ENCODE results near the gene CATSPER3.
"Not testable (repeated sequence)": the region's sequence is repeated elsewhere in the genome, so short reads cannot be mapped to it uniquely, and the experiment has no call there.

Gene CATSPER3

DNA sequence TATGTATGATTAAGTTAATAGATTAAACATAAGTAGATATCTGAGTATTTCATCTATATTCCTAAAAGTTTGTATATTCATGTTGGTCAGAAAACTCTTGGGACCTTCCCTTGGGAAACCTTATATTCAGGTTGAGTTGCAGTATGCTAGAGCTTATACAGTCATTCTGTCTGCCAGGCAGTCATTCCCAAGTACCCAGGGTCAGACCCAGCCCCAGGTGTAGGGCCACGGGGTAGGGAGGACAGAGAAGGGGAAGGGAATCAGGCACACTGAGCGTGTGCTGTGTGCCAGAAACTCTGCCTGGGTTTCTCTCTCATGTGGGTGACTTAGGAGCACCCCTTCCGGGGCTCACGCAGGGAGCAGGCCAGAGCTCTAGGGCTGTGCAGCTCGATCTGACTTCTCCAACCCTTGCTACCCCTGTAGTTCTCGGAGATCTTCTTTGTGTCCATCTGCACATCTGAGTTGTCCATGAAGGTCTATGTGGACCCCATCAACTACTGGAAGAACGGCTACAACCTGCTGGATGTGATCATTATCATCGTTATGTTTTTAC lies 28.2 kb downstream of the CATSPER3 start:
- DNase-seq: no peak
- H3K9me3 ChIP-seq (replicated peaks; ENCODE audit: insufficient read depth, low read length): no peaks in the 10 kb centered on the region
- TF ChIP-seq, protein P1, sequence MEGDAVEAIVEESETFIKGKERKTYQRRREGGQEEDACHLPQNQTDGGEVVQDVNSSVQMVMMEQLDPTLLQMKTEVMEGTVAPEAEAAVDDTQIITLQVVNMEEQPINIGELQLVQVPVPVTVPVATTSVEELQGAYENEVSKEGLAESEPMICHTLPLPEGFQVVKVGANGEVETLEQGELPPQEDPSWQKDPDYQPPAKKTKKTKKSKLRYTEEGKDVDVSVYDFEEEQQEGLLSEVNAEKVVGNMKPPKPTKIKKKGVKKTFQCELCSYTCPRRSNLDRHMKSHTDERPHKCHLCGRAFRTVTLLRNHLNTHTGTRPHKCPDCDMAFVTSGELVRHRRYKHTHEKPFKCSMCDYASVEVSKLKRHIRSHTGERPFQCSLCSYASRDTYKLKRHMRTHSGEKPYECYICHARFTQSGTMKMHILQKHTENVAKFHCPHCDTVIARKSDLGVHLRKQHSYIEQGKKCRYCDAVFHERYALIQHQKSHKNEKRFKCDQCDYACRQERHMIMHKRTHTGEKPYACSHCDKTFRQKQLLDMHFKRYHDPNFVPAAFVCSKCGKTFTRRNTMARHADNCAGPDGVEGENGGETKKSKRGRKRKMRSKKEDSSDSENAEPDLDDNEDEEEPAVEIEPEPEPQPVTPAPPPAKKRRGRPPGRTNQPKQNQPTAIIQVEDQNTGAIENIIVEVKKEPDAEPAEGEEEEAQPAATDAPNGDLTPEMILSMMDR (IDR thresholded peaks at IDR 0.05; ENCODE audit: low read length): no peak
- no peak for TF ChIP-seq EZH2phosphoT487 (IDR thresholded peaks at IDR 0.05; ENCODE audit: low read length)
- no peak for TF ChIP-seq EZH2 (optimal IDR thresholded peaks at IDR 0.05; ENCODE audit: low read depth, low read length)
- no peaks in the 10 kb centered on the region for H3K79me2 ChIP-seq (ENCODE audit: low read length)
- H3K27ac ChIP-seq (ENCODE audit: low read length): no peak overlapping the region
- no peaks in the 10 kb centered on the region for H3F3A ChIP-seq (ENCODE audit: insufficient read depth, low read length)
- H3K4me1 ChIP-seq (ENCODE audit: low read length): no peaks in the 10 kb centered on the region
- no peak overlapping the region for H3K9ac ChIP-seq (ENCODE audit: low read length)
- no peaks in the 10 kb centered on the region for H3K9me2 ChIP-seq (replicated peaks; ENCODE audit: insufficient read depth, low read length)
- H3K36me3 ChIP-seq (replicated peaks; ENCODE audit: insufficient read depth, low read length): no peaks in the 10 kb centered on the region
- no peak overlapping the region for H3K4me2 ChIP-seq (ENCODE audit: low read depth, low read length)
- H3K4me3 ChIP-seq (ENCODE audit: low read length): no peak overlapping the region
- no peaks in the 10 kb centered on the region for H3K27me3 ChIP-seq (replicated peaks; ENCODE audit: insufficient read depth, low read length)
- H2AFZ ChIP-seq (ENCODE audit: low read length): no peak overlapping the region
- H4K20me1 ChIP-seq (ENCODE audit: insufficient read depth, low read length): no peaks in the 10 kb centered on the region

- H2AFZ ChIP-seq (ENCODE audit: low read length): no peak overlapping the region
- no peaks in the 10 kb centered on the region for H3K27me3 ChIP-seq (replicated peaks; ENCODE audit: insufficient read depth, low read length)
- H3K9me2 ChIP-seq (replicated peaks; ENCODE audit: insufficient read depth, low read length): no peaks in the 10 kb centered on the region
- H3K79me2 ChIP-seq (ENCODE audit: low read length): no peaks in the 10 kb centered on the region
- H4K20me1 ChIP-seq (ENCODE audit: insufficient read depth, low read length): no peaks in the 10 kb centered on the region
- no peaks in the 10 kb centered on the region for H3K4me1 ChIP-seq (ENCODE audit: low read length)
- TF ChIP-seq, protein P1 (IDR thresholded peaks at IDR 0.05; ENCODE audit: low read length): no peak
- no peak for TF ChIP-seq EZH2phosphoT487 (IDR thresholded peaks at IDR 0.05; ENCODE audit: low read length)
- no peak for TF ChIP-seq EZH2 (optimal IDR thresholded peaks at IDR 0.05; ENCODE audit: low read depth, low read length)
- no peaks in the 10 kb centered on the region for H3F3A ChIP-seq (ENCODE audit: insufficient read depth, low read length)
- no peak overlapping the region for H3K4me2 ChIP-seq (ENCODE audit: low read depth, low read length)
- H3K9ac ChIP-seq (ENCODE audit: low read length): no peak overlapping the region
- H3K36me3 ChIP-seq (replicated peaks; ENCODE audit: insufficient read depth, low read length): no peaks in the 10 kb centered on the region
- no peak overlapping the region for H3K4me3 ChIP-seq (ENCODE audit: low read length)
- no peak overlapping the region for H3K27ac ChIP-seq (ENCODE audit: low read length)
- no peak for DNase-seq
- H3K9me3 ChIP-seq (replicated peaks; ENCODE audit: insufficient read depth, low read length): no peaks in the 10 kb centered on the region
Observed at GRCh38 chr5:134997015-134997414, 29.3 kb downstream of the CATSPER3 start.

DNA sequence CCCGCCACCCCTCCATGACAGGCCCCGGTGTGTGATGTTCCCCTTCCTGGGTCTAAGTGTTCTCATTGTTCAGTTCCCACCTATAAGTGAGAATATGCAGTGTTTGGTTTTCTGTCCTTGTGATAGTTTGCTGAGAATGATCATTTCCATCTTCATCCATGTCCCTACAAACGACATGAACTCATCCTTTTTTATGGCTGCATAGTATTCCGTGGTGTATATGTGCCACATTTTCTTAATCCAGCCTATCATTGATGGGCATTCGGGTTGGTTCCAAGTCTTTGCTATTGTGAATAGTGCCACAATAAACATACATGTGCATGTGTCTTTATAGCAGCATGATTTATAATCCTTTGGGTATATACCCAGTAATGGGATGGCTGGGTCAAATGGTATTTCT lies 30.4 kb downstream of the CATSPER3 start:
- H3K9me2 ChIP-seq (replicated peaks; ENCODE audit: insufficient read depth, low read length); DNase-seq; H3K27me3 ChIP-seq (replicated peaks; ENCODE audit: insufficient read depth, low read length); H3K4me1 ChIP-seq (ENCODE audit: low read length); H3K9me3 ChIP-seq (replicated peaks; ENCODE audit: insufficient read depth, low read length); H3K36me3 ChIP-seq (replicated peaks; ENCODE audit: insufficient read depth, low read length); H3K9ac ChIP-seq (ENCODE audit: low read length); H3K79me2 ChIP-seq (ENCODE audit: low read length); H3K4me3 ChIP-seq (ENCODE audit: low read length); H2AFZ ChIP-seq (ENCODE audit: low read length); H4K20me1 ChIP-seq (ENCODE audit: insufficient read depth, low read length); H3K27ac ChIP-seq (ENCODE audit: low read length); H3F3A ChIP-seq (ENCODE audit: insufficient read depth, low read length); H3K4me2 ChIP-seq (ENCODE audit: low read depth, low read length): not testable (repeated sequence)

GRCh38 chr5:135004376-135004775 lies 36.7 kb downstream of the CATSPER3 start:
- H3K4me1 ChIP-seq (ENCODE audit: low read length): no peaks in the 10 kb centered on the region
- no peaks in the 10 kb centered on the region for H3K36me3 ChIP-seq (replicated peaks; ENCODE audit: insufficient read depth, low read length)
- H3K79me2 ChIP-seq (ENCODE audit: low read length): no peaks in the 10 kb centered on the region
- DNase-seq: no peak
- no peaks in the 10 kb centered on the region for H3K9me2 ChIP-seq (replicated peaks; ENCODE audit: insufficient read depth, low read length)
- H3F3A ChIP-seq (ENCODE audit: insufficient read depth, low read length): no peaks in the 10 kb centered on the region
- TF ChIP-seq, protein P1 (IDR thresholded peaks at IDR 0.05; ENCODE audit: low read length): no peak
- TF ChIP-seq EZH2phosphoT487 (IDR thresholded peaks at IDR 0.05; ENCODE audit: low read length) (no peak), EZH2 (optimal IDR thresholded peaks at IDR 0.05; ENCODE audit: low read depth, low read length) (no peak)
- no peaks in the 10 kb centered on the region for H4K20me1 ChIP-seq (ENCODE audit: insufficient read depth, low read length)
- H3K4me3 ChIP-seq (ENCODE audit: low read length): no peak overlapping the region
- no peak overlapping the region for H3K9ac ChIP-seq (ENCODE audit: low read length)
- no peak overlapping the region for H2AFZ ChIP-seq (ENCODE audit: low read length)
- H3K4me2 ChIP-seq (ENCODE audit: low read depth, low read length): no peak overlapping the region
- no peaks in the 10 kb centered on the region for H3K27me3 ChIP-seq (replicated peaks; ENCODE audit: insufficient read depth, low read length)
- H3K9me3 ChIP-seq (replicated peaks; ENCODE audit: insufficient read depth, low read length): no peaks in the 10 kb centered on the region
- no peak overlapping the region for H3K27ac ChIP-seq (ENCODE audit: low read length)

Measured in MM.1S (cell line).